IPS-18a (cell line): Measurements from ENCODE around the gene MSRB1.
"Not testable (repeated sequence)": the region's sequence is repeated elsewhere in the genome, so short reads cannot be mapped to it uniquely, and the experiment has no call there.

Experiments used
- H3K27ac ChIP-seq: one replicate; pipeline ENCODE4 v1.5.1; 2013; ENCODE audit warnings: low read length
- H3K27me3 ChIP-seq: one replicate; pipeline ENCODE4 v1.6.1; 2013; ENCODE audit warnings: mild to moderate bottlenecking, low read length; ENCODE audit not compliant: control insufficient read depth, insufficient read depth
- H3K36me3 ChIP-seq: one replicate; pipeline ENCODE4 v1.6.1; 2013; ENCODE audit warnings: low read depth, low read length; ENCODE audit not compliant: control insufficient read depth
- H3K4me1 ChIP-seq: one replicate; pipeline ENCODE4 v1.6.1; 2013; ENCODE audit warnings: low read depth, low read length; ENCODE audit not compliant: control insufficient read depth
- H3K4me3 ChIP-seq: one replicate; pipeline ENCODE4 v1.5.1; 2013; ENCODE audit warnings: low read length
- H3K9ac ChIP-seq: one replicate; pipeline ENCODE4 v1.6.1; 2013; ENCODE audit warnings: mild to moderate bottlenecking, low read length, moderate library complexity
- H3K9me3 ChIP-seq: one replicate; pipeline ENCODE4 v1.6.1; 2013; ENCODE audit warnings: low read depth, low read length; ENCODE audit not compliant: control insufficient read depth

MSRB1 gene

DNA sequence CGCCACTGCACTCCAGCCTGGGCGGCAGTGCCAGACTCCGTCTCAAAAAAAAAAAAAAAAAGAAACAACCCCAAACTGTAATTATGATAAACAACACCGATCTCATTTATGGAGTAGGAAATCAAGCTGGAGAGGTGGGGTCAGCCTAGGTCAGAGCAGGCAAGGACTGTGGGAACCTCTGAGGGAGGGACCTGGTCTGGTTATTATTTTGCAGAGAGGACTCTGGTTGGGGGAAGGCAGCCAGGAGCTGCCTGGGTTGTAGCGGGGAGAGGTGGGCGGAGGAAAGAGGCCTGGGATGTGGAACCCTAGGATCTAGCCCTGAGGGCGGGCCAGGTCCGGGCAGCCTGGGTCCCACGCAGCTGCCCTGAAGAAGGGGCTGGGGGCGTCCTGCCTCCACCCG, 13.9 kb downstream of the MSRB1 start:
- no peak overlapping the region for H3K27ac ChIP-seq
- H3K27me3 ChIP-seq: peaks cover 18% of the 10 kb centered on the region
- H3K9me3 ChIP-seq: no peaks in the 10 kb centered on the region
- peak overlapping the region; percentile 46 for H3K4me3 ChIP-seq
- H3K36me3 ChIP-seq: no peaks in the 10 kb centered on the region
- H3K9ac ChIP-seq: no peak overlapping the region
- no peaks in the 10 kb centered on the region for H3K4me1 ChIP-seq

DNA sequence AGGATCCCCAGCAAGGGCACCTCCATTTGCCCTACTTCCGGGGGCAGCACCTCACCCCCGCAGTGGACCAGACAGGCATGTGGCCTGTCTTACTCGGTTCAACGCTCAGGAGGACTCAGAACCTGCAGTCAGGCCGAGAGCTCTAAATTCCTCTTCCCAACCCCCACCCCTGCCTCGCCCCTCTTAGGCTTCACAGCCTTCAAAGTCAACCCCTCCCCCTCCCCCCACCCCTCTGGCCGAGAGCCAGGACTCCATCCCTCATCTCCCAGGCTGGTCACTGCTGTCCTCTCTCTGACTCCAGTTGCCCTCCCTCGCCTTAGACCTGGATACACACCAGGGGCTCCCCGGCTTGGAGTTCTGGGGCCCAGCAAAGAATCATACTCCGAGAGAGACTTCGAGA, 16.7 kb downstream of the MSRB1 start:
- Histone ChIP-seq H3K4me3 (no peak overlapping the region), H3K9me3 (no peaks in the 10 kb centered on the region), H3K27me3 (peaks cover 43% of the 10 kb centered on the region), H3K9ac (no peak overlapping the region), H3K4me1 (no peaks in the 10 kb centered on the region), H3K36me3 (no peaks in the 10 kb centered on the region), H3K27ac (no peak overlapping the region)

DNA sequence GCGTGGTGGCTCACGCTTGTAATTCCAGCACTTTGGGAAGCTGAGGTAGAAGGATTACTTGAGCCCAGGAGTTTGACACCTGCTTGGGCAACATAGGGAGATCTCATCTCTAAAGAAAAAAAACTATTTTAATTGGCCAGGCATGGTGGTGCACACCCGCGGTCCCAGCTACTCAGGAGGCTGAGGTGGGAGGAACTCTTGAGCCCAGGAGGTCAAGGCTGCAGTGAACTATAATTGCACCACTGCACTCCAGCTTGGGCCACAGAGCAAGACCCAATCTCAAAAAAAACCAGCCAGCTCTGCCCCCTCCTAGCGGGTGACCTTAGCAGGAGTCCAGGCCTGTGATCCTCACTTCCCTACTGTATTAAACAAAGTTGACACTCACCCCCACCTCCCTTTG, 18.9 kb downstream of the MSRB1 start:
- H3K4me1 ChIP-seq: peaks cover 5% of the 10 kb centered on the region
- no peaks in the 10 kb centered on the region for H3K9me3 ChIP-seq
- peaks cover 52% of the 10 kb centered on the region for H3K27me3 ChIP-seq
- H3K9ac ChIP-seq: no peak overlapping the region
- H3K36me3 ChIP-seq: no peaks in the 10 kb centered on the region
- H3K27ac ChIP-seq: no peak overlapping the region
- peak overlapping the region; percentile 19 for H3K4me3 ChIP-seq

DNA sequence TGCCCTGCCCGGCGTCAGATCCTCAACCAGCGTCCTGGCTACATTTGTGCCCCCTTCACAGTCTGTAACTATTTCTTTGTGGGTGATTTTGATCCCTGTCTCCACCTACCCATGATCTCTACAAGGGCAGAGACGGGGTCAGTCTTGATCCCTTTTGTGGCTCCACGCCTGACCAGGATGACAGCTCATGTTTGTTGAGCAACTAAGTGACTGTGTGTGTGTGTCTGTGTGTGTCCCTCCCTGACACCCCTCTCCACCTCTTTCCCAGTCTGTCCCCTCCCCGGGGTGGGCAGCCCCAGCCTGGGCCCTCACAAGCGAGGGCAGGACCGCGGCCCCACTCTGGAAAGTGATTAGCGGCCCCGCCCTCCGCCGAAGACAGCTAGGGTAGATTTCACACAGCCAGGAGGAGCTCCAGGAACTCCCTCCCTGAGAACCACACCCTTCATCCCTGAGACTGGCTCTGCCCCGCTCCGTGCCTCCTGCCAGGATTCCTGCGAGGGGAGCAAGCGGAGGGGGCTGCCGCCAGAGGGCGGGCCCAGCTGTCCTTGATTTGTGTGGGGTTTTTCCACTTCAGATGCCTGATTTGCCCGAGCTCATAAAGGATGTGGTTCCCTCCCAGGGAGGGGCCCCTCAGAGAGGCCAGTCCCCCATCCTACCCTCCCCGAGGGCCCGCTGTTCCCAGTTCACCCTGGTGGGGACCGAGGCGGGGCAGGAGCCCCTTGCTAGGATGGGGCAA, 19.5 kb downstream of the MSRB1 start:
- Histone ChIP-seq H3K9me3 (no peaks in the 10 kb centered on the region), H3K4me1 (peaks cover 5% of the 10 kb centered on the region), H3K9ac (no peak overlapping the region), H3K4me3 (peak overlapping the region; percentile 19), H3K27ac (no peak overlapping the region), H3K27me3 (peaks cover 58% of the 10 kb centered on the region), H3K36me3 (no peaks in the 10 kb centered on the region)

DNA sequence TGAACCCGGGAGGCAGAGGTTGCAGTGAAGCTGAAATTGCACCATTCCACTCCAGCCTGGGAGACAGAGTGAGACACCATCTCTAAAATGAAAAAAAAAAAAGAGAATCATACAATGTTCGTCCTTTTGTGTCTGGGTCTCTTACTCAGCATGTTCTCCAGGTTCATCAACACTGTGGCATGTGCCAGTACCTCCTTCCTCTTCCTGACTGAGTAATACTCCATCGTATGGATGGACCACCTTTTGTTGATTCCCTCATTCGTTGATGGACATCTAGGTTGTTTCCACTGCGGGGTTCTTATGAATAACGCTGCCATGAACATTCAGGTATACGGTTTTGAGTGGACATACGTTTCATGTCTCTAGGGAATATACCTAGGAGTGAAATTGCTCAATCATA, 20.6 kb downstream of the MSRB1 start:
- Histone ChIP-seq H3K36me3 (no peaks in the 10 kb centered on the region), H3K9ac (no peak overlapping the region), H3K27ac (no peak overlapping the region), H3K4me3 (no peak overlapping the region), H3K4me1 (peaks cover 6% of the 10 kb centered on the region), H3K27me3 (peaks cover 65% of the 10 kb centered on the region), H3K9me3 (no peaks in the 10 kb centered on the region)

DNA sequence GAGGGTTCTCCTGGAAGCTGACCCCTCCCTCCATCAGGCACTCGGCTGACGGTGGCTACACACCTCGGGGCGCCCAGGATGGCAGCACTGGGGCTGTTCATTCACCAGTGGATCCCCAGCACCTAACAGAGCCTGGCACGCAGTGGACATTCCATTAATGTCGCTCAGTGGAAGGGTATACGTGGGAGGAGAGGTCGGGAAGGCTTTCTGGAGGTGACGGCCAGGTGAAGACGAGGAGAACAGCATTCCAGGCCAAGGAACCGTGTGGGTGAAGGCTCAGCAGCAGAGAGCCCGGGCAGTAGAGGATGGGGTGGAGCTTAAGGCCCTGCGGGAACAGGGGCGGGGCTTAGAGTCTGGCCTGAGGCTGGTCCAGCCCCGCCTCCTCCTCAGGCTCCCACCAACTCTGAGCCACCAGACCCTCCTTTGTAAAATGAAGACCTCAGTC, 22.2 kb downstream of the MSRB1 start:
- no peak overlapping the region for H3K9ac ChIP-seq
- no peak overlapping the region for H3K27ac ChIP-seq
- H3K4me1 ChIP-seq: peaks cover 16% of the 10 kb centered on the region
- no peaks in the 10 kb centered on the region for H3K36me3 ChIP-seq
- H3K27me3 ChIP-seq: peaks cover 81% of the 10 kb centered on the region
- no peaks in the 10 kb centered on the region for H3K9me3 ChIP-seq
- H3K4me3 ChIP-seq: peak overlapping the region; percentile 5

DNA sequence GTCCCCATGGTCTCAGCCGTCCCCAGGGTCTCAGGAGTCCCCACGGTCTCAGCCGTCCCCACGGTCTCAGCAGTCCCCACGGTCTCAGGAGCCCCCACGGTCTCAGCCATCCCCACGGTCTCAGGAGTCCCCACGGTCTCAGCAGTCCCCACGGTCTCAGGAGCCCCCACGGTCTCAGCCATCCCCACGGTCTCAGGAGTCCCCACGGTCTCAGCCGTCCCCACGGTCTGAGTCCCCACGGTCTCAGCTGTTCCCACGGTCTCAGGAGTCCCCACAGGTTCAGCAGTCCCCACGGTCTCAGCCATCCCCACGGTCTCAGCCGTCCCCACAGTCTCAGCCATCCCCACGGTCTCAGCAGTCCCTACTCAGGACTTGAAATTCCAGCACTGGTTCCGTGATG, 22.9 kb downstream of the MSRB1 start:
- peaks cover 16% of the 10 kb centered on the region for H3K4me1 ChIP-seq
- H3K27ac ChIP-seq, H3K36me3 ChIP-seq, H3K9ac ChIP-seq, H3K9me3 ChIP-seq: not testable (repeated sequence)
- H3K4me3 ChIP-seq: peak overlapping the region; percentile 5
- peaks cover 88% of the 10 kb centered on the region for H3K27me3 ChIP-seq

DNA sequence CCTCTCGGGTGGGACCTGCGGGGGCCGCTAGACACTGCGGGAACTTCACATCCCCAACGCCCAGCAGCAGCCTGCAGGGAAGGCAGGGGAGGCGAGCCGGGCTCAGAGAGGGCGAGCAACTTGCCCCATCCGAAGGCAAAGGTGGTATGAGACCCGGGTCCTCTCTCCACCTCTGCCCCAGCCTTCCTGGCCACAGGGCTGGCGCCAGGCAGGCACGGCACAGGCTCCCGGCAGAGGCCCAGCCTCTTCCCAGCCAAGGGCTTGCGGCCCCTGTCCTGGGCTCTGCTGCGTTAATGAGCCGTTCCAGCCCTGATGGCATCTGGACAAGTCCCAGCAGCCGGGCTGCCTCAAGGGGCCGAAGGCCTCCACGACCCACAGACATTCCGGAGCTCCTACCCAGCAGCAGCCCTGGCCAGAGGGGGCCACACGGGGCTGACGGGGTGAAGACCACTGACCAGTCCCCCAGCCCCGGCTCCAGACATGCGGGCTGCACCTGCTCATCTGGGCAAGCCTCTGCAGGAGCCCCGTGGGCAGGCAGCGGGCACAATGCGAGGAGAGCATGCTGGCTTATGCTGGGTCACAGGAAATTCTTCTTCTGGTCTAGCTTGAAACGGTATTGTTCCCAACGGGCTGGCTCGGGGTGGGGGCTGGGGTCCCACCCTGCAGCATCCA, 23.5 kb downstream of the MSRB1 start:
- Histone ChIP-seq H3K27ac (no peak overlapping the region), H3K4me3 (no peak overlapping the region), H3K36me3 (no peaks in the 10 kb centered on the region), H3K9ac (no peak overlapping the region), H3K27me3 (peaks cover 92% of the 10 kb centered on the region), H3K4me1 (peaks cover 19% of the 10 kb centered on the region), H3K9me3 (no peaks in the 10 kb centered on the region)

DNA sequence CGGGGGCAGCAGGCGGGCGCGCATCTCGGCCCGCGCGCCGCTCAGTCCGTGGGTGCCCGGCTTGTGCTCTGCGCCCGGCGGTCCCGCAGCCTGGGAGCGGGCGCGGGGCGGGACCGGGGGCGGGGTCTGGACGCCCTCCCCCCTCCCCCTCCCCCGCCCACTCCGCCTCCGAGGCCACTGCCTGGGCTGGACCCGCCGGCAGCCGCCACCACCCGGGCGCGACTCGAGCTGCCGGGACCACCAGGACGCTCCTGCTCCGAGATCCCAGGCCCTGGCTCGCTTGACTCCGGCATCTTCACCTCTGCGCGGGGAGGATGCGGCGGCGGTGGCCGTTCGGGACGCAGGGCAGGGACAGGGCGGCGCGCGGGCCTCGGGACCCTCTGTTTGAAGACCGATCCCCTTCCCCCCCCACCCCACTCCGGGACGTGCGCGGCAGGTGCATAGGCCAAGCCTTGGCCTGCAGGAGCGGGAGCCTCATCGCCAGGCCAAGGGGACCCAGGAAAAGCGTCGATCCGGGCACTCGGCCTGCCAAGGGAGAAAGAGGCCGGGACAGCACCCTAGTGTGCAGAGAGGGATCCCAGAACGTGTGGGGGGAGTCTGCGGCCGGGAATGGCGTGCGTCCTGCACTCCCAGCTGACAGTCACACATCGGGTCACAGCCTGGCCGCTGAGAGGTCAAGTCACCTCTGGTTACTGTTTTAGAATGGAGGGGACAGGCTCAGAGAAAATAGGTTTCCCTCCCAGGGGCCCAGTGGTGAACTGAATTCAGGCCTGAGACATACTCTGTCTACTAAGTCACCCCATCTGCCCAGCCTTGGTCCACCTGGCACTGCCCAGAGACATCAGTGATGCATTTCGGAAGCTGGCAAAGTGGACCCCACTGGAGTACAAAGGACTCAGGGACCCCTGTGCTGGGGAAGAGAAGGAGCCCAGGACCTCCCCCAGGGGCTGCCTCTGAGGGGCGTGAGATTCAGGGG, 24.4 kb downstream of the MSRB1 start, which contains the start of gene HS3ST6:
Gene HS3ST6, minus strand, starts transcription at position 65 of the 976 bp plus-strand sequence. CDS start 92 bp downstream, outside the sequence.
- Histone ChIP-seq H3K4me3 (peak within 1 kb of the TSS; percentile 37), H3K9ac (no peak within 1 kb of the TSS), H3K9me3 (no peaks in the 10 kb centered on the region), H3K27ac (no peak within 1 kb of the TSS), H3K36me3 (no peaks in the 10 kb centered on the region), H3K27me3 (peaks cover 91% of the 10 kb centered on the region), H3K4me1 (peaks cover 22% of the 10 kb centered on the region)

DNA sequence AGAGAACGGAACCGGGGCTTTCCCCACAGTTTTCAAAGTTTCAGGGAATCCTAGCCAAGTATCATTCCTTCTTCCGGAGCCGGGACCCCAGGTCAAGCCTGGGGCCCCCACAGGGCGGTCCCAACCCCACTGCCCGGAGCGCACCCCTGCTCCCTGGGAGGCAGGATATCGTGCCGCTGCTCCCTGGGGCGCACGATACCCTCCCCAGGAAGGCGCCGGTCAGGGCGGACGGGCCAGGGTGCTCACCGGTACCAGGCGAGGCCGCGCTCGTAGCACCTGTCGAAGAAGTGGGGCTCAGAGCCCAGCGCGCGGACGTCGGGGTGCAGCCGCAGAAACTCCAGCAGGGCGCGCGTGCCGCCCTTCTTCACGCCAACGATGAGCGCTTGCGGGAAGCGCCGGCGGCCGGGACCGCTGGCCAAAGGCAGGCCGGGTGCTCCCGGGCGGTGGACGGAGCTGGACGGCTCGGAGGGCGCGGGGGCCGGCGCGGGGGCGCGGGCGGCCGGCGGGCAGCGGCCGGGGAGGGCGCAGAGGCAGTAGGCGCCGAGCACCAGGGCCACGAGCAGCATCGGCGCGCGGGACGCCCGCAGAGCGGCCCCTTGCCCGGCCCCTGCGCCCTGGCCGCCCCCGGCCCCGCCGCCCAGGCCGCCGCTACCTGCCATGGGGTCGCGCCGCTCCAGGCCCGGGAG, 25.2 kb downstream of the MSRB1 start:
- H3K9me3 ChIP-seq: no peaks in the 10 kb centered on the region
- no peak overlapping the region for H3K9ac ChIP-seq
- H3K27me3 ChIP-seq: peaks cover 82% of the 10 kb centered on the region
- H3K36me3 ChIP-seq: no peaks in the 10 kb centered on the region
- H3K4me3 ChIP-seq: peak overlapping the region; percentile 16
- no peak overlapping the region for H3K27ac ChIP-seq
- H3K4me1 ChIP-seq: peaks cover 22% of the 10 kb centered on the region
